A673 (cell line): ENCODE measurements around the gene IMMP2L. TPM values are rescaled to one million over a fixed set of nuclear protein-coding genes. Genes with fewer than 3 reads are reported as not detected.

ENCODE experiments used
- BruUV-seq: library from RNA; stranded (reverse); fragments of 400-500 nt; replicated peaks from 2 replicates; lab custom pipeline; 2021; lab: Mats Ljungman, UMichigan
- CTCF ChIA-PET: fragments of 300-600 bp; sonication (Branson Sonifier 250); formaldehyde crosslinking; loops from one replicate; lab custom pipeline; 2022; ENCODE audit warnings: antibody characterized with exemption; lab: Charles Lee
- POLR2A ChIA-PET: fragments of 300-600 bp; sonication (Branson Sonifier 250); formaldehyde crosslinking; loops from one replicate; lab custom pipeline; 2022; ENCODE audit warnings: antibody characterized with exemption; ENCODE audit not compliant: low non-redundant PET; lab: Charles Lee
- DNase-seq: peaks from one replicate; pipeline ENCODE4 v3.0.0-alpha.2; 2015; ENCODE audit warnings: low spot score
- H3K27ac ChIP-seq: fragments of 200-600 bp; sonication (generic); 2 replicates; pipeline ENCODE4 v1.5.1; 2016; ENCODE audit warnings: mixed run types, low read depth, mild to moderate bottlenecking, mixed read lengths, antibody characterized with exemption, low read length; ENCODE audit not compliant: poor library complexity, severe bottlenecking
- H3K27me3 ChIP-seq: fragments of 200-600 bp; sonication (generic); replicated peaks from 2 replicates; pipeline ENCODE4 v1.6.1; 2017; ENCODE audit warnings: mixed run types, low read depth, mild to moderate bottlenecking, mixed read lengths, antibody characterized with exemption, low read length; ENCODE audit not compliant: insufficient read depth, poor library complexity
- H3K36me3 ChIP-seq: fragments of 200-600 bp; sonication (generic); 2 replicates; pipeline ENCODE4 v1.6.1; 2016; ENCODE audit warnings: mixed run types, mild to moderate bottlenecking, mixed read lengths, antibody characterized with exemption, low read length; ENCODE audit not compliant: insufficient read depth, poor library complexity, severe bottlenecking
- H3K4me1 ChIP-seq: fragments of 200-600 bp; sonication (generic); 2 replicates; pipeline ENCODE4 v1.6.1; 2017; ENCODE audit warnings: mixed run types, mild to moderate bottlenecking, mixed read lengths, antibody characterized with exemption, low read length; ENCODE audit not compliant: insufficient read depth, poor library complexity, severe bottlenecking
- H3K4me3 ChIP-seq: fragments of 200-600 bp; sonication (generic); 2 replicates; pipeline ENCODE4 v1.5.1; 2016; ENCODE audit warnings: low read depth, mixed run types, mild to moderate bottlenecking, mixed read lengths, low read length; ENCODE audit not compliant: poor library complexity, severe bottlenecking
- H3K9me3 ChIP-seq: fragments of 200-600 bp; sonication (generic); 2 replicates; pipeline ENCODE4 v1.6.1; 2016; ENCODE audit warnings: mixed run types, low read depth, mild to moderate bottlenecking, mixed read lengths, antibody characterized with exemption, low read length; ENCODE audit not compliant: poor library complexity, severe bottlenecking
- CTCF ChIP-seq: fragments of 300-800, 200-600 bp; sonication (generic); conservative IDR thresholded peaks from 2 replicates; pipeline ENCODE4 v1.5.1; 2017; ENCODE audit warnings: low read depth, mild to moderate bottlenecking, antibody characterized with exemption, low read length, moderate library complexity, mixed read lengths
- EZH2 ChIP-seq: fragments of 200-600 bp; sonication (generic); IDR thresholded peaks from 2 replicates; pipeline ENCODE4 v1.6.1; 2017; ENCODE audit warnings: borderline replicate concordance, low read depth, mild to moderate bottlenecking, mixed read lengths, antibody characterized with exemption, low read length; ENCODE audit not compliant: poor library complexity, severe bottlenecking
- intact Hi-C: fragments of 100-400 bp; cut with micrococcal nuclease; formaldehyde crosslinking; loops from one replicate; pipeline ENCODE4 v1.10.0; 2022; ENCODE audit not compliant: unreplicated experiment
- total RNA-seq: library from RNA; stranded (reverse); gene quantifications from 2 replicates; pipeline ENCODE4 v1.2.3, GENCODE V29; 2021

The IMMP2L gene
- total RNA-seq, 1 experiment from 2014 or later: 10.0 TPM

- ChIA-PET CTCF (no interaction called here), POLR2A (no interaction called here)
- Histone ChIP-seq H3K36me3 (no peaks in the 10 kb centered on the region), H3K9me3 (no peaks in the 10 kb centered on the region), H3K27ac (no peak overlapping the region), H3K27me3 (no peaks in the 10 kb centered on the region), H3K4me3 (no peak overlapping the region), H3K4me1 (no peaks in the 10 kb centered on the region)
- TF ChIP-seq CTCF: no peak
- TF ChIP-seq EZH2: no peak
- DNase-seq: no peak
- intact Hi-C loops: no loop called here
- no TSS peak for BruUV-seq
These were observed 481.7 kb downstream of the IMMP2L start for GRCh38 chr7:111080495-111081105.

- Histone ChIP-seq H3K4me3 (no peak overlapping the region), H3K9me3 (no peaks in the 10 kb centered on the region), H3K4me1 (peaks cover 18% of the 10 kb centered on the region), H3K36me3 (no peaks in the 10 kb centered on the region), H3K27me3 (no peaks in the 10 kb centered on the region), H3K27ac (no peak overlapping the region)
- ChIA-PET CTCF (no interaction called here), POLR2A (no interaction called here)
- intact Hi-C loops: no loop called here
- TF ChIP-seq EZH2 (no peak), CTCF (no peak)
- BruUV-seq: no TSS peak
- no peak for DNase-seq
These were observed 485.3 kb downstream of the IMMP2L start for GRCh38 chr7:111077001-111077400.

GRCh38 chr7:111076205-111076604 lies 486.1 kb downstream of the IMMP2L start:
- H3K27me3 ChIP-seq: no peaks in the 10 kb centered on the region
- intact Hi-C loops: no loop called here
- no peak for DNase-seq
- no peak overlapping the region for H3K4me3 ChIP-seq
- no peaks in the 10 kb centered on the region for H3K9me3 ChIP-seq
- BruUV-seq: no TSS peak
- no peaks in the 10 kb centered on the region for H3K36me3 ChIP-seq
- ChIA-PET CTCF (no interaction called here), POLR2A (no interaction called here)
- H3K27ac ChIP-seq: no peak overlapping the region
- TF ChIP-seq EZH2 (no peak), CTCF (no peak)
- peaks cover 25% of the 10 kb centered on the region for H3K4me1 ChIP-seq
